Esophagus muscularis mucosa (tissue), 3 donors: ENCODE data around the gene CEP76.

Source experiments
- POLR2A ChIP-seq: fragments of 450-650 bp; IDR thresholded peaks from one replicate; pipeline ENCODE4 v1.6.1; 2017; ENCODE audit warnings: antibody characterized with exemption, moderate library complexity, mild to moderate bottlenecking, low read depth
- TF ChIP-seq, protein P1 (sequence below), 3 experiments: fragments of 200-600 bp in 2 of 3; fragments of 450-650 bp in 1 of 3; sonication (generic) in 2 of 3; IDR thresholded peaks; one replicate each; pipeline ENCODE4 v1.5.1; 2017 to 2019; ENCODE audit warnings: antibody characterized with exemption in 3 of 3, mild to moderate bottlenecking in 2 of 3, moderate library complexity in 1 of 3

DNA sequence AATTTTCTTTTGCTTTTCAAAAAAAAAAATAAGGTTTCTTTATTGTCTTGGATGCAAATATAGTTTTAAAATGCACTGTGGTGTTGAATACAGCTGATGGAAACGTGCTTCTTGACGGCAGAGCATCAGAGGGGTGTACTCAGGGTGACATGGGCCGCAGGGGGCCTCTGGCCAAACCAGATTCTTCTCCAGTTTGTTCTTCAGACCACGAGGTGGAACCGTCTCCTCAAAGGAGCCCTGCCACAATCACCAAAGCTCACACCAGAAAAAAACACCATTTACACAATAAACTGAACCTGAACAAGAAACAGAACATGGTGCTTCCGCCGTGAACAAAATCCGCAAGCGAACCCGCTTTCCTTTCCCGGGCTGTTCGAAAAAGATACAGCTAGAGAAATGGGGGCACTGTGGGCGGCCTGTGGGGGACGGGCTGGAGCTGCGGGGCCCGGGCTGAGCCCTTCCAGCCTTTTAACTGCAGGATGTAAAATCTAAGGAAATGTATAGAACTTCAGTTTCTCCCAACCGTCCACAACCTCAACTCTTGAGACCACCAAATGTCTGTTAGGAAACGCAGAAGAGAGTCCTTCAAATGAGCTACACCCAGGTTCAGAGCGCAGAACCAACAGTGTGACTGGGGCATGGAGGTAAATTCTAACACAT, 34.9 kb upstream of the CEP76 start:
- no peak for TF ChIP-seq POLR2A
- TF ChIP-seq, protein P1, sequence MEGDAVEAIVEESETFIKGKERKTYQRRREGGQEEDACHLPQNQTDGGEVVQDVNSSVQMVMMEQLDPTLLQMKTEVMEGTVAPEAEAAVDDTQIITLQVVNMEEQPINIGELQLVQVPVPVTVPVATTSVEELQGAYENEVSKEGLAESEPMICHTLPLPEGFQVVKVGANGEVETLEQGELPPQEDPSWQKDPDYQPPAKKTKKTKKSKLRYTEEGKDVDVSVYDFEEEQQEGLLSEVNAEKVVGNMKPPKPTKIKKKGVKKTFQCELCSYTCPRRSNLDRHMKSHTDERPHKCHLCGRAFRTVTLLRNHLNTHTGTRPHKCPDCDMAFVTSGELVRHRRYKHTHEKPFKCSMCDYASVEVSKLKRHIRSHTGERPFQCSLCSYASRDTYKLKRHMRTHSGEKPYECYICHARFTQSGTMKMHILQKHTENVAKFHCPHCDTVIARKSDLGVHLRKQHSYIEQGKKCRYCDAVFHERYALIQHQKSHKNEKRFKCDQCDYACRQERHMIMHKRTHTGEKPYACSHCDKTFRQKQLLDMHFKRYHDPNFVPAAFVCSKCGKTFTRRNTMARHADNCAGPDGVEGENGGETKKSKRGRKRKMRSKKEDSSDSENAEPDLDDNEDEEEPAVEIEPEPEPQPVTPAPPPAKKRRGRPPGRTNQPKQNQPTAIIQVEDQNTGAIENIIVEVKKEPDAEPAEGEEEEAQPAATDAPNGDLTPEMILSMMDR (IDR thresholded peaks at IDR 0.05), result no peak
